ENCODE measurements around the gene CMTM1.
"Not testable (repeated sequence)": the region's sequence is repeated elsewhere in the genome, so short reads cannot be mapped to it uniquely, and the experiment has no call there.

Gene CMTM1

GRCh38 chr16:66617010-66617434, 50.8 kb downstream of the CMTM1 start:
- DNase-seq: no peak

- DNase-seq: no peak
Measured at GRCh38 chr16:66617728-66618127, 51.5 kb downstream of the CMTM1 start.

- DNase-seq: no peak
Measured at GRCh38 chr16:66618588-66619375, 52.5 kb downstream of the CMTM1 start.

GRCh38 chr16:66619534-66620428, 53.5 kb downstream of the CMTM1 start:
- no peak for DNase-seq

- DNase-seq: no peak
Measured at GRCh38 chr16:66620429-66620795, 54.2 kb downstream of the CMTM1 start.

GRCh38 chr16:66621973-66622372, 55.7 kb downstream of the CMTM1 start:
- no peak for DNase-seq

GRCh38 chr16:66622863-66623262, 56.6 kb downstream of the CMTM1 start:
- no peak for DNase-seq

GRCh38 chr16:66623755-66624154, 57.5 kb downstream of the CMTM1 start:
- no peak for DNase-seq

- DNase-seq: not testable (repeated sequence)
Measured at GRCh38 chr16:66627611-66628378, 61.6 kb downstream of the CMTM1 start.

All from midbrain (tissue), 1 donor.